ENCODE data around the gene KRTAP10-2. TPM values are rescaled to one million over a fixed set of nuclear protein-coding genes. Genes with fewer than 3 reads are reported as not detected.
A peak's percentile ranks its signal among the peaks of the same experiment; 100 is the strongest.

Gene KRTAP10-2
- total RNA-seq, 4 donors from 2014 or later, result 0.76 to 11.1 (median 10.1) TPM; not detected in 1

DNA sequence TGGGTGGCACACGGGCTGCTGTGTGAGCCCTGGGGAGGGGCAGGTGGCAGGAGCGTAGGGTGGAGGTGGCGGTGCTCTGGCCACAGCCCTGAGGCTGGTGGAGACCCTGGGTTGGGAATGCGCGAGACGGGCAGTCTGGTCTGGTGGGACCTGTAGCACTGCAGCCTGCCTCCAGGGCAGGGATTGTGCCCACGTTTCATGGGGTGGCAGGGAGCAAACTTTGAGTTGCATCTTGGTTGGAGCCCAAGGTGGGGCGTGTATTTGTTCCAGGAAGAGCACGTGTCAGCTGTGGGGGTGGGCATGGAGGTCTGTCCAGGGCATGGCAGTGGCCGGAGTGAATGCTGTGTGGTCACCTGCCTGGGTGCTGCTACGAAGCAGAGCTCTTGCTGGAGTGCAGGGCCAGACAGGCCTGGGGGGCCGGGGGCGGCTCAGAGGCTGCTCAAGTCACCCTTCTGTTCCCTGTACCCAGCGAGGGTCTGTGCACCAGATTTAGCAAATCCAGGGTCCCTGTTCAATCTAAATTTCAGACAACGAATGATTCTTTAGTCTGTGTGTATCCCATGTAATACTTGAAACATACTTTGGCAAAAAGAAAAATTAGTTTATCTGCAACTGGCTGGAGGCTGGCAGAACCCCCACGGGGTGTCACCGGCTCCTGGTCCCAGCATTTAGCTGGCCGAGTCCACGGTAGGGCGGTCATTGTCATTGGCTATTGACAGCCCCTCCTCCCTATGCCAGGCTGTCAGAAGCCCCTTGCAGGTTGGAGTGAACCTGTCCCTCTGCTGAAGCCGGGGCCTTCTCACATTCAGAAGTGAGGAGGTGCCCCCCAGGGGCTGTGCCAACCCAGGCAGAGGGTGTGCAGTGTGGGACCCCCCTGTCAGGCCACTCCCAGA, 38.6 kb downstream of the KRTAP10-2 start:
- Histone ChIP-seq H3K27ac (no peak overlapping the region), H3K4me1 (peaks cover 19% of the 10 kb centered on the region), H3K4me3 (no peak overlapping the region), H3K9me3 (no peaks in the 10 kb centered on the region), H3K27me3 (peaks cover 33% of the 10 kb centered on the region), H3K36me3 (no peaks in the 10 kb centered on the region)
- DNase-seq (ENCODE audit: low spot score in 2 of 2), result no peak
- 78% methylated on average over 5 of the region's 21 CpGs for WGBS
- TF ChIP-seq CTCF (IDR thresholded peaks at IDR 0.05) (no peak), EP300 (IDR thresholded peaks at IDR 0.05) (no peak), POLR2A (IDR thresholded peaks at IDR 0.05) (no peak), POLR2AphosphoS5 (IDR thresholded peaks at IDR 0.05) (no peak)

DNA sequence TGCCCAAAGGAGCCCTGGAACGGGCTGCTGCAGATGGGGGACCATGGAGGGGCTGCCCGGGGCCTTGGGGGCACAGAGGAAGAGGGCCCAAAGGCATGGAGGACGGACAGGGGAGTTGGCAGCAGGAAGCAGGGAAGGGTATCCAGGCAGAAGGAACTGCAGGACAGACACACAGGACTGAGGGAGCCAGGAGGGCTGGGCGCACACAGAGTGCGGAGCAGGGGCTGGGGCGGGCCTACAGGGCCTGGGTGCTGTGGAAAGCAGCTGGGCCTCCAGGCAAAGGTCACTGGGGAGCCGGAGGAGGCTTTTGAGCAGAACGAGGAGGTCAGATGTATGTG, 39.4 kb downstream of the KRTAP10-2 start:
- Histone ChIP-seq H3K4me3 (no peak overlapping the region), H3K9me3 (no peaks in the 10 kb centered on the region), H3K27ac (no peak overlapping the region), H3K4me1 (peaks cover 19% of the 10 kb centered on the region), H3K27me3 (peaks cover 35% of the 10 kb centered on the region), H3K36me3 (no peaks in the 10 kb centered on the region)
- TF ChIP-seq POLR2A (IDR thresholded peaks at IDR 0.05), result no peak
- TF ChIP-seq EP300 (IDR thresholded peaks at IDR 0.05), result no peak
- TF ChIP-seq POLR2AphosphoS5 (IDR thresholded peaks at IDR 0.05), result no peak
- TF ChIP-seq CTCF (IDR thresholded peaks at IDR 0.05), result no peak
- no peak for DNase-seq (ENCODE audit: low spot score in 2 of 2)
- 76% methylated on average over 5 of the region's 8 CpGs for WGBS

DNA sequence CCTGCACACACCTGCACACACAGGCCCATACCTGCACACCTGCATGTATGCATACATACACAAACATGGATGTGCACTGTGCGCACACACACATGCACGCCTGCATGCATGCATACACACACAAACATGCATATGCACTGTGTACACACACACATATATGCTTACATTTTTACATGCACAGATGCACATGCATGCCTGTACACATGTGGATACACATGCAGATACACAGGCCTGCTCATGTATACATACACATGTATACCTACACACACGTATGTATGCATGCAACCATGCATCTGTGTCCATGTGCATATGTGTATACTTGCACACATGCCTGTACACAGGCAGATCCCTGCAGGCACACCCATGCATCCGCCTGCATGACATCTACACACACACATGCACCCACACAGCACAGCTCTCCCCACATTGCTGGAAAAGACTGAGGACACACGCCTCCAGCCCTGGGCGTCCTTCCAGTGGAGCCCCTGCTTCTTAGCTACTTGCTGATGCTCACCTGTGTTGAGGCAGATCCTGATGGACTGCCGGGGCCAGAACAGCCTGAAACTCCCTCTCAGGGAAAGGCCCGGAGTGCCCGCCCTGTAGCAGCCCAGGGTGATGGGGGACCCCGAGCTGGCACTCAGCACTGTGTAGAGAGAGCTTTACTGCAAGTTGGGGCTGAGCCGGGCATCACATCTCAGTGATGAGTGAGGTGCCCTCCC, 39.9 kb downstream of the KRTAP10-2 start:
- H3K4me3 ChIP-seq, result no peak overlapping the region
- WGBS, result 66% methylated on average over 9 of the region's 11 CpGs
- H3K9me3 ChIP-seq, result no peaks in the 10 kb centered on the region
- H3K36me3 ChIP-seq, result no peaks in the 10 kb centered on the region
- TF ChIP-seq POLR2A (IDR thresholded peaks at IDR 0.05) (no peak), EP300 (IDR thresholded peaks at IDR 0.05) (no peak), CTCF (IDR thresholded peaks at IDR 0.05) (no peak), POLR2AphosphoS5 (IDR thresholded peaks at IDR 0.05) (no peak)
- peaks cover 19% of the 10 kb centered on the region for H3K4me1 ChIP-seq
- DNase-seq (ENCODE audit: low spot score in 2 of 2), result no peak
- peaks cover 40% of the 10 kb centered on the region for H3K27me3 ChIP-seq
- no peak overlapping the region for H3K27ac ChIP-seq

GRCh38 chr21:44510508-44511218, 40.6 kb downstream of the KRTAP10-2 start:
- H3K4me3 ChIP-seq, result peak overlapping the region; percentile 12
- WGBS, result 20% methylated on average over 1 of the region's 36 CpGs
- peaks cover 44% of the 10 kb centered on the region for H3K27me3 ChIP-seq
- TF ChIP-seq POLR2A (IDR thresholded peaks at IDR 0.05) (no peak), CTCF (IDR thresholded peaks at IDR 0.05) (peak; percentile 30 to 73), EP300 (IDR thresholded peaks at IDR 0.05) (no peak), POLR2AphosphoS5 (IDR thresholded peaks at IDR 0.05) (no peak)
- peaks cover 19% of the 10 kb centered on the region for H3K4me1 ChIP-seq
- no peak for DNase-seq (ENCODE audit: low spot score in 2 of 2)
- no peaks in the 10 kb centered on the region for H3K9me3 ChIP-seq
- no peaks in the 10 kb centered on the region for H3K36me3 ChIP-seq
- H3K27ac ChIP-seq, result no peak overlapping the region
